Mucosa of rectum (tissue), 2 donors: ENCODE results near the gene NAALADL2.
"Not testable (repeated sequence)": the region's sequence is repeated elsewhere in the genome, so short reads cannot be mapped to it uniquely, and the experiment has no call there.

ENCODE experiments used
- H3K27ac ChIP-seq, 2 donors: one replicate each; pipeline ENCODE4 v1.7.0; 2013; ENCODE audit warnings: inconsistent platforms in 2 of 2, low read depth in 2 of 2, low read length in 2 of 2
- H3K27me3 ChIP-seq, 2 donors: one replicate each; pipeline ENCODE4 v1.7.0; 2013; ENCODE audit warnings: low read length in 2 of 2; ENCODE audit not compliant: control insufficient read depth in 2 of 2, insufficient read depth in 2 of 2
- H3K36me3 ChIP-seq, 2 donors: one replicate each; pipeline ENCODE4 v1.7.0; 2013; ENCODE audit warnings: low read length in 2 of 2; ENCODE audit not compliant: control insufficient read depth in 2 of 2, insufficient read depth in 2 of 2
- H3K4me1 ChIP-seq, 2 donors: one replicate each; pipeline ENCODE4 v1.7.0; 2013; ENCODE audit warnings: low read length in 2 of 2, mild to moderate bottlenecking in 1 of 2; ENCODE audit not compliant: control insufficient read depth in 2 of 2, insufficient read depth in 2 of 2
- H3K4me3 ChIP-seq, 2 donors: one replicate each; pipeline ENCODE4 v1.7.0; 2013; ENCODE audit warnings: low read length in 2 of 2
- H3K9ac ChIP-seq, 2 donors: one replicate each; pipeline ENCODE4 v1.7.0; 2013; ENCODE audit warnings: low read length in 2 of 2, low read depth in 1 of 2, mild to moderate bottlenecking in 1 of 2
- H3K9me3 ChIP-seq, 2 donors: one replicate each; pipeline ENCODE4 v1.7.0; 2013; ENCODE audit warnings: low read length in 2 of 2; ENCODE audit not compliant: control insufficient read depth in 2 of 2
- donor health status: healthy.
- donor health status: Normal muscosa, but diverticular disease.

Gene NAALADL2

DNA sequence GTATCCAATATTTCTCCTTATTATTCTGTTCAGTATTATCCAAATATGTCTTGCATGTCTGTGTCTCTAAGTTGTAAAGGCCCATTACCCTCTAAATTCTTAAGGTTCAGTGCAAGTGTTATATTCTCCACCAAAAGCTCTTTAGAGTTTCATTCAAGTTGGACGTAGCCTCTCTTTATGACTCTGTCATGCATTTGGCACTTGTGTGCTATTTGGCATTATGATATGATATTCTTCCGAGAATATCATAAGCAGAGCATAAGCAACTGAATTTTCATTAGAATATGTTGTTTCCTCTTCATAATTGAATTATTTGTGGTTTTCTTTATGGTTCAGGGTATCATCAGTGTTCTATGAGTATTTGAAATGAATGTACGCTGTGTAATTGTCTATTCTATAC is 594.2 kb downstream of the NAALADL2 start:
- Histone ChIP-seq H3K9me3 (no peaks in the 10 kb centered on the region), H3K27ac (no peak overlapping the region), H3K36me3 (no peaks in the 10 kb centered on the region), H3K4me1 (no peaks in the 10 kb centered on the region), H3K9ac (no peak overlapping the region), H3K4me3 (no peak overlapping the region), H3K27me3 (no peaks in the 10 kb centered on the region)

- H3K9me3 ChIP-seq: peaks cover 0 to 3% of the 10 kb centered on the region in 2 donors
- no peak overlapping the region for H3K9ac ChIP-seq
- H3K4me3 ChIP-seq: no peak overlapping the region
- H3K36me3 ChIP-seq: no peaks in the 10 kb centered on the region
- no peaks in the 10 kb centered on the region for H3K4me1 ChIP-seq
- no peaks in the 10 kb centered on the region for H3K27me3 ChIP-seq
- H3K27ac ChIP-seq: no peak overlapping the region
Measured at GRCh38 chr3:175456466-175456865, 597.3 kb downstream of the NAALADL2 start.

DNA sequence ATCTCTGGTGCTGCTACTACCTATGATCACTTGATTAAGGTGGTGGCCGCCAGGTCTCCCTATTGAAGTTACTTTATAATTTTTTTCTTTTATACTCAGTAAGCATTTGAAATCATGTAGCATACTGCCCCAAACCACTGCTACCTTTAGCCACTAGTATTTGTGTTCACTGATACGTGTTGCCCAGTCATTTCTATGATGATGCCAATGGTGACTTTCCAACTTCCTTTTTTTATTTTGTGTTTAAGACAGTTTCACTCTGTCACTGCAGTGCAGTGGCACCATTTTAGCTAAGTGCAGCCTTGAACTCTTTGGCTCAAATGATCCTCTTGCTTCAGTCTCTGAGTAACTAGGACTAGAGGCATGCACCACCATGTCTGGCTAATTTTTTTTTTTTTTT is 598.2 kb downstream of the NAALADL2 start:
- Histone ChIP-seq H3K36me3 (no peaks in the 10 kb centered on the region), H3K9me3 (peaks cover 0 to 3% of the 10 kb centered on the region in 2 donors), H3K4me1 (no peaks in the 10 kb centered on the region), H3K4me3 (no peak overlapping the region), H3K27me3 (no peaks in the 10 kb centered on the region), H3K9ac (no peak overlapping the region), H3K27ac (no peak overlapping the region)

DNA sequence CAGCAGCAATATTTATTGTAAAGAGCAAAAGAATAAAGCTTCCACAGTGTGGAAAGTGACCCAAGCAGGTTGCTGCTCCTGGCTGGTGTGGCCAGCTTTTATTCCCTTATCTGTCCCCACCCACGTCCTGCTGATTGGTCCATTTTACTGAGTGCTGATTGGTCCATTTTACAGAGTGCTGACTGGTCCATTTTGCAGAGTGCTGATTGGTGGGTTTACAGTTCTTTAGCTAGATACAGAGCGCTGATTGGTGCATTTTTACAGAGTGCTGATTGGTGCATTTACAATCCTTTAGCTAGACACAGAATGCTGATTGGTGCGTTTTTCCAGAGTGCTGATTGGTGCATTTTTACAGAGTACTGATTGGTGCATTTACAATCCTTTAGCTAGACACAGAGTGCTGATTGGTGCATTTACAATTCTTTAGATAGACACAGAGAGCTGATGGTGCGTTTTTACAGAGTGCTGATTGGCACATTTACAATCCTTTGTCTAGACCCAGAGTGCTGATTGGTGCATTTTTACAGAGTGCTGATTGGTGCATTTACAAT is 601.8 kb downstream of the NAALADL2 start:
- H3K27me3 ChIP-seq, H3K9ac ChIP-seq, H3K4me1 ChIP-seq, H3K27ac ChIP-seq, H3K4me3 ChIP-seq, H3K9me3 ChIP-seq, H3K36me3 ChIP-seq: not testable (repeated sequence)

GRCh38 chr3:175464362-175464761 is 605.2 kb downstream of the NAALADL2 start:
- Histone ChIP-seq H3K27me3 (no peaks in the 10 kb centered on the region), H3K4me1 (no peaks in the 10 kb centered on the region), H3K36me3 (no peaks in the 10 kb centered on the region), H3K9ac (no peak overlapping the region), H3K9me3 (peaks cover 0 to 3% of the 10 kb centered on the region in 2 donors), H3K4me3 (no peak overlapping the region), H3K27ac (no peak overlapping the region)

DNA sequence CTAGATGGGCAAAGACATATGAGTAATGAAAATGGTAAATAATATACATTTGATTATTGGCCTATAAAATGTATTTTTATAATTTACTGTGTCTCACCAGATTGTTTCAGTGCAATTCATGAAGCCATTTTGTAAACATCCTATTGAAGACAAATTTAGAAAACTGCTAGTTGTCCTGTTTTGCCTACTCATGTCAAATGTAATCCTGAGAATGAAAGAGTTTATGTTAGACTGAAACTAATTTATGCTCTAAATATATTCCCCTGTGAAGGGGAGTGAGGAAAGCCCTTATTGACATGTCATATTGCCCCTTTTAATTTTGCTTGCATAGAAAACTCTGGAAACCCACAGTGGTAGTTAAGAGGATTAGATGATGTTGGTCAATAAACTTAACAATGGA is 610.0 kb downstream of the NAALADL2 start:
- H3K27me3 ChIP-seq: no peaks in the 10 kb centered on the region
- H3K9me3 ChIP-seq: no peaks in the 10 kb centered on the region
- H3K4me3 ChIP-seq: no peak overlapping the region
- no peak overlapping the region for H3K9ac ChIP-seq
- no peaks in the 10 kb centered on the region for H3K4me1 ChIP-seq
- no peaks in the 10 kb centered on the region for H3K36me3 ChIP-seq
- H3K27ac ChIP-seq: no peak overlapping the region

DNA sequence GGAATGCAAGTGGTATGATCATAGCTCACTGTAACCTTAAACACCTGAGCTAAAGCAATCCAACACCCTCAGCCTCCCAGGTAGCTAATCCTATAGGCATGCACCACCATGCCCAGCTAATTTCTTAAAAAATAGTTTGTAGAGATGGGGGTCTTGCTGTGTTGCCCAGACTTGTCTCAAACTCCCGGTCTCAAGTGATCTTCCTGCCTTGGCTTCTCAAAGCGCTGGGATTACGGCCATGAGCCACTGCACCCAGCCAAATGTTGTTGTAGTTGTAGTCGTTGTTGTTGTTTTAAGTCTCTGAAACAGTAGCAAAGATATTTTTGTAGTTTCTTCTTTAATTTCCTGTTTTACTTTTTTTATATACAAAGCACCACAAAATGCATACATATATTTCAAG is 616.6 kb downstream of the NAALADL2 start:
- H3K9me3 ChIP-seq: no peaks in the 10 kb centered on the region
- no peak overlapping the region for H3K27ac ChIP-seq
- no peaks in the 10 kb centered on the region for H3K36me3 ChIP-seq
- no peak overlapping the region for H3K9ac ChIP-seq
- no peak overlapping the region for H3K4me3 ChIP-seq
- H3K4me1 ChIP-seq: no peaks in the 10 kb centered on the region
- no peaks in the 10 kb centered on the region for H3K27me3 ChIP-seq

DNA sequence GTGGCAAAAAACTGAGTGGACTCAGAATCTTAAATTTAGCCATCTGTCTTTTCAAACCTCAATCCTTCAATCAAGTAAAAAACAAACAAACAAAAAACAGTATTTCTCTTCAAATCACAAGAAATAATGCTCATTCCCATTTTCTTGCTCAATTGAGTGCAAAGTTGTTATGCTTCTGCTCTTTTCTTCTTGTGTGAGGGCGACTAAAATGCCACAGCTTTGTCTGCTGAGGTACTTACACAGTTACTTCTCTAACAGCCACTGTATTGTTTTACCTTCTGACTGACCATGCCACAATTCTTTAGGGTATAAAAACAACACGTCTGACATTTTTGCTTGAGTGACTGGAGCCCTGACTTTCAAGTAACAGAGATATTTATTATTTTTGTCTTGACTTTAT is 617.4 kb downstream of the NAALADL2 start:
- H3K9me3 ChIP-seq: no peaks in the 10 kb centered on the region
- no peaks in the 10 kb centered on the region for H3K27me3 ChIP-seq
- H3K27ac ChIP-seq: no peak overlapping the region
- no peaks in the 10 kb centered on the region for H3K36me3 ChIP-seq
- no peak overlapping the region for H3K9ac ChIP-seq
- no peak overlapping the region for H3K4me3 ChIP-seq
- no peaks in the 10 kb centered on the region for H3K4me1 ChIP-seq

DNA sequence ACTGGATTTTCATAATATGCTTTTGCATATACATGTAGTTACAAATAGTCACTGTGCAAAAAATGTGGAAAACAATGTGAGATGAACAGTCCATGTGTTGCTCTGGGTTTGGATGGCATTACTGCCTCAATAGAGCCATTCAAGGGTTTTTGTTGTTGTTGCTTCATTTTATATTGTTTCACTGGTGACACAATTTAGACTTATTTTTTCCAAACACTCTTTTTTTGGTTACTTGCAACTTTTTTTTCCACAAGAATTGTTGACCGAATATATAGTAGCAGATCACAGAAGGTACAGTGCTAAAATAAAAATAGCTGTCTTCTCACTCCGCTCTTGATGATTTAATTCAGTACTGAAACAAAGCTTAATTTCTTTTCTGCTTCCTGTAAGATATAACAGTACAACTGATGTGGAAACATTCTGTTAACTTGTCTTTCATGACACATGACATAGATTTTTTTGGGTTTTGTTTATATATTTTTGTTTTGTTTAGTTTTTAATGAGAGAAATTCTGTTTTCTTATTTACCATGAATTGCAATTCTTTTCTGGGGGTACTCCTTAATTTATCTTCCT is 618.6 kb downstream of the NAALADL2 start:
- H3K4me1 ChIP-seq: no peaks in the 10 kb centered on the region
- H3K9me3 ChIP-seq: no peaks in the 10 kb centered on the region
- no peak overlapping the region for H3K9ac ChIP-seq
- no peak overlapping the region for H3K27ac ChIP-seq
- no peaks in the 10 kb centered on the region for H3K27me3 ChIP-seq
- H3K36me3 ChIP-seq: no peaks in the 10 kb centered on the region
- no peak overlapping the region for H3K4me3 ChIP-seq

DNA sequence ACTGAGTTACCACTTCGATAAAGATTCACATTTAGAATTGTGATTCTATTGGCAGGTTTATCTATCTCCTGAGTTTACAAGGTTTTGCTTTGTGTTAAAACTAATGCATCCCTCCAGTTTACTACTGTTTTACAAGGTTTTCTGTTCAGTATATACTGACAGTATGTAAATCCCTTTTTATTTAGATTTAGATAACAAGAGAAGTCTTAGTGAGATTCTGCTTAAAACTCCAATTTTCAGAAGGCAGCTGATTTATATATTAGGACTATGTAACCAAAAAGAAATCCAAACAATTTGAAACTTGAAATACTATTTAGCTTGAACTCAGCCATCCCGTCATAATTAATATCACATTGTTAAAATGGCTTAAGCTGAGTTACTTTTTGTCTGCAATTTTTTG is 619.2 kb downstream of the NAALADL2 start:
- H3K4me3 ChIP-seq: no peak overlapping the region
- H3K27ac ChIP-seq: no peak overlapping the region
- H3K9ac ChIP-seq: no peak overlapping the region
- no peaks in the 10 kb centered on the region for H3K4me1 ChIP-seq
- no peaks in the 10 kb centered on the region for H3K36me3 ChIP-seq
- H3K9me3 ChIP-seq: no peaks in the 10 kb centered on the region
- H3K27me3 ChIP-seq: no peaks in the 10 kb centered on the region

- Histone ChIP-seq H3K9me3 (no peaks in the 10 kb centered on the region), H3K4me1 (no peaks in the 10 kb centered on the region), H3K27ac (no peak overlapping the region), H3K9ac (no peak overlapping the region), H3K36me3 (no peaks in the 10 kb centered on the region), H3K4me3 (no peak overlapping the region), H3K27me3 (no peaks in the 10 kb centered on the region)
Measured at GRCh38 chr3:175479175-175479574, 620.0 kb downstream of the NAALADL2 start.
